NOMO-1 treated with DMSO at 0.1 percent for 48 hours (cell line): ENCODE results near the gene MARCHF9.
"Not testable (repeated sequence)": the region's sequence is repeated elsewhere in the genome, so short reads cannot be mapped to it uniquely, and the experiment has no call there.

Source experiments
- DNase-seq: peaks from one replicate; lab custom pipeline; 2025; ENCODE audit not compliant: unreplicated experiment; lab: John Stamatoyannopoulos, UW

MARCHF9 gene

GRCh38 chr12:57754411-57755193 lies at the start of gene MARCHF9:
Gene MARCHF9 (plus strand): TSS chr12:57755103. CDS start chr12:57755529, 426 bp downstream.
- DNase-seq: peak; percentile 38

GRCh38 chr12:57707250-57707649 lies 47.7 kb upstream of the MARCHF9 start:
- DNase-seq: no peak

- DNase-seq: no peak
Measured at GRCh38 chr12:57708296-57708695, 46.6 kb upstream of the MARCHF9 start.

- no peak for DNase-seq
Measured at GRCh38 chr12:57712701-57713100, 42.2 kb upstream of the MARCHF9 start.

- no peak for DNase-seq
Measured at GRCh38 chr12:57713209-57713608, 41.7 kb upstream of the MARCHF9 start.

GRCh38 chr12:57715036-57715748 lies 39.7 kb upstream of the MARCHF9 start:
- not testable (repeated sequence) for DNase-seq

- no peak for DNase-seq
Measured at GRCh38 chr12:57715786-57716185, 39.1 kb upstream of the MARCHF9 start.

GRCh38 chr12:57716305-57716704 lies 38.6 kb upstream of the MARCHF9 start:
- DNase-seq: no peak

GRCh38 chr12:57717131-57717530 lies 37.8 kb upstream of the MARCHF9 start:
- DNase-seq: no peak

GRCh38 chr12:57717846-57718640 lies 36.9 kb upstream of the MARCHF9 start:
- DNase-seq: no peak

- DNase-seq: no peak
Measured at GRCh38 chr12:57718641-57719528, 36.0 kb upstream of the MARCHF9 start.

GRCh38 chr12:57719777-57720605 lies 34.9 kb upstream of the MARCHF9 start:
- no peak for DNase-seq

GRCh38 chr12:57720606-57721595 lies 34.0 kb upstream of the MARCHF9 start:
- no peak for DNase-seq

- not testable (repeated sequence) for DNase-seq
Measured at GRCh38 chr12:57721846-57722608, 32.9 kb upstream of the MARCHF9 start.

GRCh38 chr12:57722716-57723629 lies 31.9 kb upstream of the MARCHF9 start:
- DNase-seq: no peak

- DNase-seq: no peak
Measured at GRCh38 chr12:57723630-57723962, 31.3 kb upstream of the MARCHF9 start.
